Activated CD4-positive, alpha-beta T cell treated with anti-CD3 and anti-CD28 coated beads, Interleukin-2, amount 10 ng/mL, durations not matched to agents 24 days and 14 days (primary cell): Measurements from ENCODE around the gene RNF213. TPM values are rescaled to one million over a fixed set of nuclear protein-coding genes. Genes with fewer than 3 reads are reported as not detected.

Experiments
- DNase-seq: peaks from one replicate; pipeline ENCODE4 v3.0.0; 2022
- H3K27ac Mint-ChIP-seq: one replicate; pipeline ENCODE4 v1.8.0; 2022; ENCODE audit warnings: mild to moderate bottlenecking, mixed read lengths
- H3K27me3 Mint-ChIP-seq: one replicate; pipeline ENCODE4 v1.8.0; 2022; ENCODE audit warnings: mixed read lengths
- H3K36me3 Mint-ChIP-seq: one replicate; pipeline ENCODE4 v1.8.0; 2022; ENCODE audit warnings: low read depth, mild to moderate bottlenecking, mixed read lengths
- H3K4me1 Mint-ChIP-seq: one replicate; pipeline ENCODE4 v1.8.0; 2021; ENCODE audit warnings: mixed read lengths
- H3K4me3 Mint-ChIP-seq: one replicate; pipeline ENCODE4 v1.8.0; 2022; ENCODE audit warnings: mild to moderate bottlenecking, moderate library complexity, mixed read lengths
- H3K9me3 Mint-ChIP-seq: one replicate; pipeline ENCODE4 v1.8.0; 2021; ENCODE audit warnings: mixed read lengths
- intact Hi-C: fragments of 100-400 bp; cut with micrococcal nuclease; formaldehyde crosslinking; loops from one replicate; pipeline ENCODE4 v1.15.1; 2023
- total RNA-seq: library from RNA; stranded (reverse); gene quantifications from 2 replicates; pipeline ENCODE4 v1.2.3, GENCODE V29; 2022

Gene RNF213
- 238 and 264 TPM in 2 replicates for total RNA-seq

GRCh38 chr17:80260791-80261158, at the start of gene RNF213:
Gene RNF213, plus strand, starts transcription at chr17:80260852. Its CDS starts 2,830 bp downstream, at chr17:80263682.
- no peaks in the 10 kb centered on the region for H3K27me3 Mint-ChIP-seq
- intact Hi-C loops: no loop called here
- peak; percentile 92 for DNase-seq
- H3K4me3 Mint-ChIP-seq: peak within 1 kb of the TSS; percentile 99
- peaks cover 54% of the 10 kb centered on the region for H3K4me1 Mint-ChIP-seq
- no peaks in the 10 kb centered on the region for H3K9me3 Mint-ChIP-seq
- peaks cover 19% of the 10 kb centered on the region for H3K36me3 Mint-ChIP-seq
- H3K27ac Mint-ChIP-seq: peak within 1 kb of the TSS; percentile 98

- H3K4me3 Mint-ChIP-seq: no peak overlapping the region
- no peak overlapping the region for H3K27ac Mint-ChIP-seq
- H3K36me3 Mint-ChIP-seq: peaks cover 13% of the 10 kb centered on the region
- DNase-seq: no peak
- no peaks in the 10 kb centered on the region for H3K4me1 Mint-ChIP-seq
- intact Hi-C loops: no loop called here
- H3K27me3 Mint-ChIP-seq: no peaks in the 10 kb centered on the region
- H3K9me3 Mint-ChIP-seq: no peaks in the 10 kb centered on the region
These were observed 48.5 kb upstream of the RNF213 start for GRCh38 chr17:80212109-80212508.

- intact Hi-C loops: no loop called here
- Mint-ChIP-seq H3K4me3 (no peak overlapping the region), H3K36me3 (peaks cover 14% of the 10 kb centered on the region), H3K9me3 (no peaks in the 10 kb centered on the region), H3K4me1 (no peaks in the 10 kb centered on the region), H3K27me3 (no peaks in the 10 kb centered on the region), H3K27ac (no peak overlapping the region)
- no peak for DNase-seq
These were observed 48.1 kb upstream of the RNF213 start for GRCh38 chr17:80212511-80212910.

DNA sequence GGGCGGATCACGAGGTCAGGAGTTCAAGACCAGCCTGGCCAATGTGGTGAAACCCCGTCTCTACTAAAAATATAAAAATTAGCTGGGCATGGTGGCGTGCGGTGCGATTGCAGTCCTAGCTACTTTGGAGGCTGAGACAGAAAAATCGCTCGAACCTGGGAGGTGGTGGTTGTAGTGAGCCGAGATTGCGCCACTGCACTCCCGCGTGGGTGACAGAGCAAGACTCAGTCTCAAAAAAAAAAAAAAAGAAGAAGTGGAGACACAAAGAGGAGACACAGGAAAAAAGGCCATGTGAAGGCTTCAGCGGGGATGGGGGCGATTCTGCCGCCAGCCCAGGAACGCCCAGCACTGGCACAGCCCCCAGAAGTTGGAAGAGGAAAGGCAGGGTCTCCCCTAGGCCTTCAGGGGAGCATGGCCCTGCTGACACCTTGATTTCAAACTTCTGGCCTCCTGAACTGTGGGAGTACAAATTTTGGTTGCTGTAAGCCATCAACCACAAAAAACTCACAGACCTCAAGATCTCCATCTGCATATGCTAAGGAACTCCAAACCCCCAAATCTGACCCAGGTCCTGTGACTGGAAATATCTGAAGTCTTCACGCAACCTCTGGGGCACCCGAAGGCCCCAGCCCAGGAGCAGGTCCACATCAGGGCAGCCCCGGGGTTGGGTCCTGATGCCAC, 47.5 kb upstream of the RNF213 start:
- DNase-seq: no peak
- Mint-ChIP-seq H3K4me3 (no peak overlapping the region), H3K4me1 (no peaks in the 10 kb centered on the region), H3K27ac (no peak overlapping the region), H3K27me3 (no peaks in the 10 kb centered on the region), H3K36me3 (peaks cover 15% of the 10 kb centered on the region), H3K9me3 (no peaks in the 10 kb centered on the region)
- intact Hi-C loops: no loop called here

DNA sequence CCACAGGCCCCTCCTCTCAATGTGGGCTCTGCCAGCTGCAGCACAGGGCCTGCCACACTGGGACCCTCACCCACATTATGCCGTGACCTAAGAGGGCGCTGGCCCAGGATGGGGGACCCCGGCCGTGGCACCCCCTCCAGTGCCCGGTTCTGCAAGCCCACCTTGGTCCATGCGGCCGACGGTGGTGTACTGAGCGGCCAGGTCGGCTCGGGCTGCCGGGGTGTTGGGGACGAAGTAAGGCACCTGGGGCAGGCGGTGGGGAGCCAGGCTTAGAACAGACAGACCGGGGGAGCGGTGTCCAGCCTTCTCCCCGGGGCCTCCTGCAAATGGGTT, 47.0 kb upstream of the RNF213 start:
- Mint-ChIP-seq H3K4me1 (peaks cover under 1% of the 10 kb centered on the region), H3K27ac (no peak overlapping the region), H3K4me3 (no peak overlapping the region), H3K9me3 (no peaks in the 10 kb centered on the region), H3K36me3 (peaks cover 15% of the 10 kb centered on the region), H3K27me3 (no peaks in the 10 kb centered on the region)
- DNase-seq: no peak
- intact Hi-C loops: no loop called here

DNA sequence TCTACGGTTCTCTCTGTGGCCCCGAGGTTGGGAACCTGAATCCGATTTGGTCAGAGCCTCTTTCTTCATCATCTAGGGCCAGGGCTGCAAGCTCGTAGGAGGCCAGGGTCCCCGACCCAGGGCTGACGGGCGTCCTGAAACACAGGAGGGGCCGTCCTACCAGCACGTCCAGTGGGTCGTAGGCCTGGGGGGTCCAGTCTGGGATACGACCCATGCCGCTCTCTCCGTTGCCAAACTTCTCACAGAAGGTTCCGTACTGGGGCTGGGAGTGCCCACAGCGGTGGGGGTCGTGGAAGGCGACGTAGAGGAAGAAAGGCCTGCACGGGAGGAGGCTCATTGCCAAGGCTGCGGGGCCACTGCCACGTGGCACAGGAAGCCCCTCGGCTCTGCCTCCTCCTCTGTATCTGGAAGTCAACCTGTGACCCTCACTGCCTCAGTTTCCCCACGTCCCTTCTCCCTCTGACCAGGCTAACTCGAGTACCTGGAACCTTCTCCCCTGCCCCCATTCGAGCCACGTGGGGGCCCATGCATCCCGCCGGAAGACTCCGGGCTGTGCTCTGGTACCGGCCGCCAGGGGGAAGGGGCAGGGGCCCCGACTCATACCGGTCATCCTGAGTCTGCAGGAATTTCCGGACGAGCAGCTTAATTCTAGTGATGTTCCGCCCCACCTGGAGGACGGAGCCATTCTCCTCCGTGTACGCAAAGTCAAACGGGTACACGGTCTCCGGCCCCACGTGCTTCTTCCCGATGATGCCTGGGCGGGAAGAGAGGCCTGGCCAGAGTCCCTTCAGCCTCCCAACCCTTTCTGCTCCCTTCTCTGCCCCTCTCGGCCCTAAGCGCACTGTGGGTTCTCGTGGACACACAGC, 46.4 kb upstream of the RNF213 start:
- Mint-ChIP-seq H3K9me3 (no peaks in the 10 kb centered on the region), H3K4me1 (peaks cover 2% of the 10 kb centered on the region), H3K36me3 (peaks cover 15% of the 10 kb centered on the region), H3K4me3 (no peak overlapping the region), H3K27me3 (no peaks in the 10 kb centered on the region), H3K27ac (no peak overlapping the region)
- no peak for DNase-seq
- intact Hi-C loops: no loop called here

GRCh38 chr17:80214878-80215210, 45.8 kb upstream of the RNF213 start:
- intact Hi-C loops: loop anchor here (5.0 kb wide), 1 partner anchor 37 kb away; no protein-coding TSS in a partner anchor

DNA sequence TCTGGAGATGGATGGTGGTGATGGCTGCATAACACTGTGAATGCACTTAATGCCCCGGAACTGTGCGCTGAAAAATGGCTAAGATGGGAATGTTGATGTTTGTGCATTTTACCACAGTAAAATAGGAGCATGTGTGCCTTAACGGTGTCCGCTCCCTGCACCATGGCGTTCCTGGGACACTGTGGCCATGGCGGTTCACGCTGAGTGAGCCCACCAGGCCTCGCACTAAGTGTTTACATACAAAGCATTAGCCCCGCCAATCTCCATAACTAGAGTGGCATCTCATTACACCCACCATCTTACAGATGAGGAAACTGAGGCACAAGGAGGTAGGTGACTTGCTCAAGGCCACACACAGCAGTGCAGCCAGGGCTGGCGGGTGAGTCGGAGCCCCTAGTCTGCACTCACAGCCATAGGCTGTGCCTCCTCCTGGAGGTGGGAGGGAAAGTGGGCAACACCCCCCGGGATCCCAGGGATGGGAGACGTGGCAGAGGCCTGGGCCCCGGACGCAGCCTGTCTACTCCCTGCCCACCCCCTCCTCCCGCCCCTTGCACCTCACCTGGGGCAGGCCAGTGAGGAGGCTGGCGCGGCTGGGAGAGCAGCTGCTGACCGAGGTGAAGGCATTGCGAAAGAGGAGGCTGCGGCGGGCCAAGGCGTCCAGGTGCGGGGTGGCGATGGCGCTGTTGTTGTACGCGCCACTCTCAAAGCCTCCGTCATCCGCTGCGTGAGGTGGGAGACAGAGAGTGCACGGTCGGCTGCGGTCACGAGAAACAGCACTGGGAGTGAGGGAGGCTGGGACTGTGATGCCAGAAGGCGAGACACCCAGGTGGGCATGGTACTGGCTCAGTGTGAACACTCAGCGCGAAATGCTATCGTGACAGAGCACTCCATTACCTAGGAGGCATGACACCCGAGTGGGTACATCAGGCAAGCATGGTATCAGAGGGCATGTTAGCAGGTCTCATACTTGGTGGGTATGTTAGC, 43.9 kb upstream of the RNF213 start:
- no peak for DNase-seq
- peaks cover 8% of the 10 kb centered on the region for H3K4me1 Mint-ChIP-seq
- H3K9me3 Mint-ChIP-seq: no peaks in the 10 kb centered on the region
- intact Hi-C loops: loop anchor here (5.0 kb wide), 1 partner anchor 36 kb away; no protein-coding TSS in a partner anchor
- H3K27ac Mint-ChIP-seq: no peak overlapping the region
- H3K27me3 Mint-ChIP-seq: peaks cover 2% of the 10 kb centered on the region
- H3K4me3 Mint-ChIP-seq: no peak overlapping the region
- peaks cover 10% of the 10 kb centered on the region for H3K36me3 Mint-ChIP-seq

More at GRCh38 chr17:80214878-80215210, 45.8 kb upstream of the RNF213 start:
- Mint-ChIP-seq H3K4me1 (peaks cover 7% of the 10 kb centered on the region), H3K36me3 (peaks cover 15% of the 10 kb centered on the region), H3K27me3 (no peaks in the 10 kb centered on the region), H3K27ac (no peak overlapping the region), H3K4me3 (no peak overlapping the region), H3K9me3 (no peaks in the 10 kb centered on the region)
- DNase-seq: no peak

GRCh38 chr17:80217703-80218362, 42.8 kb upstream of the RNF213 start:
- H3K4me3 Mint-ChIP-seq: no peak overlapping the region
- peaks cover 2% of the 10 kb centered on the region for H3K27me3 Mint-ChIP-seq
- no peak overlapping the region for H3K27ac Mint-ChIP-seq
- H3K9me3 Mint-ChIP-seq: no peaks in the 10 kb centered on the region
- DNase-seq: no peak
- intact Hi-C loops: loop anchor here (2.0 to 5.0 kb wide), 3 partner anchors 34 to 71 kb away; partner anchors contain the start of gene EIF4A3
- H3K36me3 Mint-ChIP-seq: peaks cover 9% of the 10 kb centered on the region
- peaks cover 8% of the 10 kb centered on the region for H3K4me1 Mint-ChIP-seq

GRCh38 chr17:80218391-80218790, 42.3 kb upstream of the RNF213 start:
- Mint-ChIP-seq H3K36me3 (peaks cover 9% of the 10 kb centered on the region), H3K4me3 (peak overlapping the region; percentile 93), H3K27ac (peak overlapping the region; percentile 73), H3K27me3 (peaks cover 2% of the 10 kb centered on the region), H3K9me3 (no peaks in the 10 kb centered on the region), H3K4me1 (peaks cover 8% of the 10 kb centered on the region)
- DNase-seq: no peak
- intact Hi-C loops: loop anchor here (2.0 to 5.0 kb wide), 3 partner anchors 34 to 72 kb away; partner anchors contain the start of gene EIF4A3

GRCh38 chr17:80219013-80219762, 41.5 kb upstream of the RNF213 start:
- intact Hi-C loops: loop anchor here (2.0 to 5.0 kb wide), 3 partner anchors 33 to 72 kb away; partner anchors contain the start of gene EIF4A3
- Mint-ChIP-seq H3K4me1 (peaks cover 11% of the 10 kb centered on the region), H3K4me3 (peak overlapping the region; percentile 93), H3K27ac (peak overlapping the region; percentile 91), H3K27me3 (peaks cover 2% of the 10 kb centered on the region), H3K36me3 (peaks cover 9% of the 10 kb centered on the region), H3K9me3 (no peaks in the 10 kb centered on the region)
- peak; percentile 94 for DNase-seq

DNA sequence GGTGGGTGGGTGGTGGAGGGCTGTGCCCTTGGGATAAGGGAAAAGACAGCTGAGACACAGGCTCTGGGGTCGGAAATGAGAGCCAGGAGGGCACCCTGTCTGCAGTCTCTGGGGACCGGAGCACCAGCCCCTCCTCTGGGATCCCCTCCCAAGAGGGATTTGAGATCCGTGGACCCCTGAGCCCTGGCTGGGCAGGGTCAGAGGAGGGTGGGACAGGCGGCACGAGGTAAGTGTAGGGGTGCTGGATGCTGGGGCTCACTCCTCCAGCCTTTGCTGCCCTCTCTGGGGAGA, 40.9 kb upstream of the RNF213 start:
- DNase-seq: no peak
- H3K4me3 Mint-ChIP-seq: peak overlapping the region; percentile 93
- peaks cover 2% of the 10 kb centered on the region for H3K27me3 Mint-ChIP-seq
- intact Hi-C loops: loop anchor here (2.0 to 5.0 kb wide), 3 partner anchors 33 to 73 kb away; partner anchors contain the start of gene EIF4A3
- peak overlapping the region; percentile 91 for H3K27ac Mint-ChIP-seq
- H3K36me3 Mint-ChIP-seq: peaks cover 9% of the 10 kb centered on the region
- peaks cover 11% of the 10 kb centered on the region for H3K4me1 Mint-ChIP-seq
- no peaks in the 10 kb centered on the region for H3K9me3 Mint-ChIP-seq
